Mesenchymal stem cell (in vitro differentiated cells and primary cell): Measurements from ENCODE around the gene ALPP.

ENCODE experiments used
- DNase-seq: peaks from one replicate; pipeline ENCODE4 v3.0.0-alpha.2; 2013
- H2AFZ ChIP-seq: one replicate; pipeline ENCODE4 v1.6.1; 2013; ENCODE audit warnings: low read depth, mild to moderate bottlenecking, control low read depth, inconsistent platforms, low read length, moderate library complexity
- H2AK5ac ChIP-seq: 2 replicates; pipeline ENCODE4 v1.6.1; 2013; ENCODE audit warnings: low read length, moderate library complexity, mild to moderate bottlenecking, inconsistent platforms; ENCODE audit not compliant: severe bottlenecking
- H2BK120ac ChIP-seq: one replicate; pipeline ENCODE4 v1.6.1; 2013; ENCODE audit warnings: low read depth, mild to moderate bottlenecking, inconsistent platforms, low read length, moderate library complexity
- H2BK12ac ChIP-seq, 2 experiments: one replicate each; pipeline ENCODE4 v1.6.1; 2013; ENCODE audit warnings: inconsistent platforms in 2 of 2, low read length in 2 of 2, mild to moderate bottlenecking in 2 of 2, moderate library complexity in 2 of 2, control low read depth in 1 of 2
- H2BK15ac ChIP-seq: one replicate; pipeline ENCODE4 v1.6.1; 2013; ENCODE audit warnings: mild to moderate bottlenecking, low read depth, inconsistent platforms; ENCODE audit not compliant: poor library complexity, severe bottlenecking
- H2BK5ac ChIP-seq: 2 replicates; pipeline ENCODE4 v1.6.1; 2013; ENCODE audit warnings: low read depth, mild to moderate bottlenecking, low read length, control low read depth, inconsistent platforms; ENCODE audit not compliant: poor library complexity, severe bottlenecking
- H3K14ac ChIP-seq, 2 experiments: one replicate each; pipeline ENCODE4 v1.6.1; 2013; ENCODE audit warnings: inconsistent platforms in 2 of 2, low read length in 2 of 2, control low read depth in 1 of 2, mild to moderate bottlenecking in 1 of 2, moderate library complexity in 1 of 2
- H3K18ac ChIP-seq, 2 experiments: one replicate each; pipeline ENCODE4 v1.6.1; 2013; ENCODE audit warnings: inconsistent platforms in 2 of 2, low read length in 2 of 2, control low read depth in 1 of 2, low read depth in 1 of 2, mild to moderate bottlenecking in 1 of 2
- H3K23ac ChIP-seq, 2 experiments: one replicate each; pipeline ENCODE4 v1.6.1; 2013; ENCODE audit warnings: inconsistent platforms in 2 of 2, low read length in 2 of 2, mild to moderate bottlenecking in 2 of 2, moderate library complexity in 2 of 2, control low read depth in 1 of 2
- H3K27ac ChIP-seq: 2 replicates; pipeline ENCODE4 v1.5.1; 2013; ENCODE audit warnings: mild to moderate bottlenecking, moderate library complexity, low read length, control low read depth, inconsistent platforms; ENCODE audit not compliant: poor library complexity, severe bottlenecking
- H3K27me3 ChIP-seq, 2 experiments: 2 replicates each; pipeline versions ENCODE4 v1.6.1 to v1.7.0; 2013; ENCODE audit warnings: low read length in 2 of 2, mild to moderate bottlenecking in 2 of 2, moderate library complexity in 2 of 2, control low read depth in 1 of 2, inconsistent platforms in 1 of 2; ENCODE audit not compliant: control insufficient read depth in 1 of 2, insufficient read depth in 1 of 2
- H3K36me3 ChIP-seq, 2 experiments: 2 replicates each; pipeline versions ENCODE4 v1.6.1 to v1.7.0; 2013; ENCODE audit warnings: low read length in 2 of 2, control low read depth in 1 of 2, inconsistent platforms in 1 of 2, low read depth in 1 of 2, mild to moderate bottlenecking in 1 of 2; ENCODE audit not compliant: insufficient read depth in 2 of 2, control insufficient read depth in 1 of 2
- H3K4ac ChIP-seq, 2 experiments: one replicate each; pipeline ENCODE4 v1.6.1; 2013; ENCODE audit warnings: inconsistent platforms in 2 of 2, low read length in 2 of 2, mild to moderate bottlenecking in 2 of 2, moderate library complexity in 2 of 2, control low read depth in 1 of 2, low read depth in 1 of 2
- H3K4me1 ChIP-seq: 2 replicates; pipeline ENCODE4 v1.6.1; 2013; ENCODE audit warnings: low read depth, low read length, control low read depth; ENCODE audit not compliant: control insufficient read depth, insufficient read depth
- H3K4me2 ChIP-seq: 2 replicates; pipeline ENCODE4 v1.6.1; 2013; ENCODE audit warnings: low read length, mild to moderate bottlenecking, inconsistent platforms; ENCODE audit not compliant: poor library complexity, severe bottlenecking
- H3K4me3 ChIP-seq, 2 experiments: 2 replicates each; pipeline versions ENCODE4 v1.5.1 to v1.7.0; 2013; ENCODE audit warnings: low read length in 2 of 2, mild to moderate bottlenecking in 2 of 2, control low read depth in 1 of 2, low read depth in 1 of 2; ENCODE audit not compliant: insufficient read depth in 1 of 2
- H3K79me1 ChIP-seq: replicated peaks from 2 replicates; pipeline ENCODE4 v1.6.1; 2013; ENCODE audit warnings: mild to moderate bottlenecking, control low read depth, low read length, inconsistent platforms; ENCODE audit not compliant: poor library complexity, severe bottlenecking
- H3K9ac ChIP-seq: 2 replicates; pipeline ENCODE4 v1.7.0; 2013; ENCODE audit warnings: mild to moderate bottlenecking, low read length, moderate library complexity
- H3K9me3 ChIP-seq: 2 replicates; pipeline ENCODE4 v1.7.0; 2013; ENCODE audit warnings: mild to moderate bottlenecking, low read length; ENCODE audit not compliant: control insufficient read depth
- H4K8ac ChIP-seq: one replicate; pipeline ENCODE4 v1.6.1; 2013; ENCODE audit warnings: inconsistent platforms, mild to moderate bottlenecking, low read length, moderate library complexity
- H4K91ac ChIP-seq: one replicate; pipeline ENCODE4 v1.6.1; 2013; ENCODE audit warnings: mild to moderate bottlenecking, low read length, inconsistent platforms
- WGBS: methylation state at CpG from one replicate; pipeline ENCODE4 v1.1.7; 2013; ENCODE audit warnings: mixed read lengths; 5-methylcytosine and 5-hydroxymethylcytosine counted together

The ALPP gene

DNA sequence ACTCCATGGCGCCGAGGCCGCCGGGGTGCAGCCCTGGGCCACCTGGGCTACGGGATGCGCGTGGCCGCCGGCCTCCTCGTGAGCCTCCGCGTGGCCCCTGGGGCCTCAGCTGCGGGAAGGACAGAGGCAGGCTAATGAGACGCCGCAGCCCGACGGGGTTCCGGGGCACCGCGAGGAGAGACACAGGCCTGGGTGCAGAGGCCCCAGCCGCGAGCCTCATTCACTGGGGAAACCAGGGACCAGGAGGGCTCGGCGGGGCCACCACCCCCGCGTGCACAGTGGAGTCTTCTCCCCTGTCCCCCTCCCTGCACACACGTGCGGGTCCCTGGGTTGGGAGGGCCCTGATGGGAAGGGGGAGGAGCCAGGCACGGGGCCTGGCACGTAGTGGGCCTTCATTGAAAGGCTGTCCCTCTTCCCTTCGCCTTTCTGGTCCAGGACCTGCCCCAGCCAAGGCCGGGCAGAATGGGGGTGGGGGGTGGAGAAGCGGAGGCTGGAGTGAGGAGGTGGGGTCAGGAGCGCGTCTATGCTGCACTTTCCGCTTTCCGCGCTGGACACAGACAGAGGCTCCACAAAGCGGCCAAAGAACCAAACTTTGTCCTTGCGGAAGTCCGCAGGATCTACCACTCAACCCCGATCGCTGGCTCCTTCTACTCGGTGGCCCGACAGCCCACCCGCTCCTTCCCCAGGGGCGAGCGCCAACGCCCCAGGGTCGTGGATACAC, 9.1 kb downstream of the ALPP start:
- peaks cover 51 to 82% of the 10 kb centered on the region in 2 experiments for H3K27me3 ChIP-seq
- no peak overlapping the region for H3K27ac ChIP-seq
- no peak overlapping the region for H2AK5ac ChIP-seq
- no peak overlapping the region for H3K23ac ChIP-seq
- peak overlapping the region in 1 of 2 experiments; percentile 31 for H3K14ac ChIP-seq
- peak overlapping the region in 1 of 2 experiments; percentile 17 for H2BK12ac ChIP-seq
- peak overlapping the region; percentile 22 to 37 for H3K18ac ChIP-seq
- H3K4me3 ChIP-seq: no peak overlapping the region
- peak overlapping the region; percentile 38 for H4K8ac ChIP-seq
- no peaks in the 10 kb centered on the region for H3K36me3 ChIP-seq
- H3K9me3 ChIP-seq: no peaks in the 10 kb centered on the region
- no peak overlapping the region for H2BK5ac ChIP-seq
- peak; percentile 18 for DNase-seq
- no peak overlapping the region for H2AFZ ChIP-seq
- peak overlapping the region; percentile 44 for H3K4me2 ChIP-seq
- H2BK15ac ChIP-seq: peak overlapping the region; percentile 26
- H3K9ac ChIP-seq: no peak overlapping the region
- H3K79me1 ChIP-seq: no peaks in the 10 kb centered on the region
- no peak overlapping the region for H2BK120ac ChIP-seq
- WGBS: 4% methylated on average over 42 of the region's 50 CpGs
- peaks cover 35% of the 10 kb centered on the region for H3K4me1 ChIP-seq
- peak overlapping the region; percentile 44 for H4K91ac ChIP-seq
- H3K4ac ChIP-seq: no peak overlapping the region

GRCh38 chr2:232388324-232388891, 9.9 kb downstream of the ALPP start:
- H3K4me1 ChIP-seq: peaks cover 35% of the 10 kb centered on the region
- no peak overlapping the region for H2BK120ac ChIP-seq
- no peak overlapping the region for H2BK12ac ChIP-seq
- H2BK15ac ChIP-seq: no peak overlapping the region
- no peak overlapping the region for H2AFZ ChIP-seq
- no peak overlapping the region for H3K14ac ChIP-seq
- no peak overlapping the region for H3K18ac ChIP-seq
- peaks cover 43 to 74% of the 10 kb centered on the region in 2 experiments for H3K27me3 ChIP-seq
- no peaks in the 10 kb centered on the region for H3K36me3 ChIP-seq
- H4K8ac ChIP-seq: no peak overlapping the region
- 8% methylated on average over 42 of the region's 42 CpGs for WGBS
- no peaks in the 10 kb centered on the region for H3K9me3 ChIP-seq
- H3K4me3 ChIP-seq: peak overlapping the region in 1 of 2 experiments; percentile 15
- H3K4ac ChIP-seq: no peak overlapping the region
- no peak overlapping the region for H3K27ac ChIP-seq
- H3K23ac ChIP-seq: no peak overlapping the region
- H3K4me2 ChIP-seq: peak overlapping the region; percentile 44
- no peak for DNase-seq
- no peak overlapping the region for H2BK5ac ChIP-seq
- no peak overlapping the region for H3K9ac ChIP-seq
- H2AK5ac ChIP-seq: peak overlapping the region; percentile 63
- H3K79me1 ChIP-seq: no peaks in the 10 kb centered on the region
- H4K91ac ChIP-seq: peak overlapping the region; percentile 25

GRCh38 chr2:232389327-232389726, 10.8 kb downstream of the ALPP start:
- Histone ChIP-seq H3K18ac (no peak overlapping the region), H4K91ac (no peak overlapping the region), H3K4me1 (peaks cover 35% of the 10 kb centered on the region), H3K9me3 (no peaks in the 10 kb centered on the region), H3K9ac (no peak overlapping the region), H2BK120ac (no peak overlapping the region), H2BK5ac (no peak overlapping the region), H3K4me3 (no peak overlapping the region), H3K27me3 (peaks cover 34 to 65% of the 10 kb centered on the region in 2 experiments), H2BK12ac (no peak overlapping the region), H3K27ac (no peak overlapping the region), H4K8ac (no peak overlapping the region), H3K23ac (no peak overlapping the region), H3K36me3 (no peaks in the 10 kb centered on the region), H2AK5ac (no peak overlapping the region), H3K4ac (no peak overlapping the region), H2AFZ (no peak overlapping the region), H3K4me2 (no peak overlapping the region), H3K14ac (no peak overlapping the region), H3K79me1 (no peaks in the 10 kb centered on the region), H2BK15ac (no peak overlapping the region)
- DNase-seq: peak; percentile 26
- 6% methylated on average over 4 of the region's 6 CpGs for WGBS

GRCh38 chr2:232390661-232391060, 12.1 kb downstream of the ALPP start:
- H2BK15ac ChIP-seq: no peak overlapping the region

More at GRCh38 chr2:232390661-232391060, 12.1 kb downstream of the ALPP start:
- WGBS: 60% methylated on average over 2 of the region's 3 CpGs
- Histone ChIP-seq H3K79me1 (no peaks in the 10 kb centered on the region), H3K4me1 (peaks cover 33% of the 10 kb centered on the region), H3K4me3 (no peak overlapping the region), H3K18ac (no peak overlapping the region), H3K9ac (no peak overlapping the region), H4K91ac (no peak overlapping the region), H3K23ac (no peak overlapping the region), H2BK12ac (no peak overlapping the region), H3K27me3 (peaks cover 30 to 55% of the 10 kb centered on the region in 2 experiments), H3K9me3 (no peaks in the 10 kb centered on the region), H2BK5ac (no peak overlapping the region), H4K8ac (no peak overlapping the region), H2AK5ac (no peak overlapping the region), H3K4ac (no peak overlapping the region), H2BK120ac (no peak overlapping the region), H3K27ac (no peak overlapping the region), H3K36me3 (no peaks in the 10 kb centered on the region), H3K14ac (no peak overlapping the region), H2AFZ (no peak overlapping the region), H3K4me2 (no peak overlapping the region)
- no peak for DNase-seq
